ENCODE data around the gene PTGDR. TPM values are rescaled to one million over a fixed set of nuclear protein-coding genes. Genes with fewer than 3 reads are reported as not detected.

Gene PTGDR
- total and polyA plus RNA-seq, 2 experiments from 2014 or later: 0.06 TPM; not detected in 1

DNA sequence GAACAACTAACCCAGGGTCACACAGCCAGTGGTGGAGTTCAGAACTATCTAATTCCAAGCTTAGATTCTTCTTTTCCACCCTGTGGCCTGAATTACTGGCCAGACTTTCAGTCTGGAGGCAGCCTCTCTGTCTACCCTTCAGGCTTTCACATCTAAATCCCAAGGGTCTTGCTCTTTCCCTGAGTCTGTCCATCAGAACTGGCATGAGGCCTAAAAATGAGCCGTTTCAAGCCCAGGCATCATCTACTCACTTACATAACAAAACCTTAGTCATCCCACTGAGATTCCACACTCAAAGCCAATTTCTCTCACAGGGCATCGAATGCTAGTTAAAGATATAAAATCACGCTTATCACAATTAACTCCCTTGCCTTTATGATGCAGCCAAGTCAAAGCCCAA lies 1.3 kb upstream of the PTGDR start (continued):
- TF ChIP-seq, protein P1, sequence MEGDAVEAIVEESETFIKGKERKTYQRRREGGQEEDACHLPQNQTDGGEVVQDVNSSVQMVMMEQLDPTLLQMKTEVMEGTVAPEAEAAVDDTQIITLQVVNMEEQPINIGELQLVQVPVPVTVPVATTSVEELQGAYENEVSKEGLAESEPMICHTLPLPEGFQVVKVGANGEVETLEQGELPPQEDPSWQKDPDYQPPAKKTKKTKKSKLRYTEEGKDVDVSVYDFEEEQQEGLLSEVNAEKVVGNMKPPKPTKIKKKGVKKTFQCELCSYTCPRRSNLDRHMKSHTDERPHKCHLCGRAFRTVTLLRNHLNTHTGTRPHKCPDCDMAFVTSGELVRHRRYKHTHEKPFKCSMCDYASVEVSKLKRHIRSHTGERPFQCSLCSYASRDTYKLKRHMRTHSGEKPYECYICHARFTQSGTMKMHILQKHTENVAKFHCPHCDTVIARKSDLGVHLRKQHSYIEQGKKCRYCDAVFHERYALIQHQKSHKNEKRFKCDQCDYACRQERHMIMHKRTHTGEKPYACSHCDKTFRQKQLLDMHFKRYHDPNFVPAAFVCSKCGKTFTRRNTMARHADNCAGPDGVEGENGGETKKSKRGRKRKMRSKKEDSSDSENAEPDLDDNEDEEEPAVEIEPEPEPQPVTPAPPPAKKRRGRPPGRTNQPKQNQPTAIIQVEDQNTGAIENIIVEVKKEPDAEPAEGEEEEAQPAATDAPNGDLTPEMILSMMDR (conservative IDR thresholded peaks at IDR 0.05; ENCODE audit: low read depth in 2 of 2): no peak
- no peak for TF ChIP-seq EZH2 (IDR thresholded peaks at IDR 0.05; ENCODE audit: low read depth, unreplicated experiment)

DNA sequence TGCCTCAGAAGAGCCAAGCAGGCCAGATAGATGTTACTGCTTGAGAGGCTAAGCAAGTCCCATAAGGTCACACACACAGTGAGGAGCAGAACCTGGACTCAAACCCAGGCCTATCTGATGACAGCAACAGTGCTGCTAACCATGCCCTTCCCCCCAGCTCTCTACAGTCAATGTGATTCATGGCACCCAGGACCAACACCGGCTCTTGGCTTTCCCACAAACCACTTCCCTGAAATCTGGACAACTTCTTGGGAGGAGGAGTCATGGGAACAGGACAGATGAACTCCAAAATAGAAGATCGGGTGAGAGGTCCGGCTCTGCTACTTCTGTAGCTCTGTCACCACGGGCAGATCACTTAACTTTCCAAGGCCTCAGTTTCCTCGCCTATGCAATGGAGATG lies 716 bp upstream of the PTGDR start:
- Histone ChIP-seq H3K27ac (ENCODE audit: low read depth) (no peak overlapping the region), H3K27me3 (ENCODE audit: insufficient read depth) (peaks cover 63% of the 10 kb centered on the region), H2AFZ (peak overlapping the region; percentile 99), H3K4me3 (peak overlapping the region; percentile 75), H3K9me2 (ENCODE audit: insufficient read depth) (no peaks in the 10 kb centered on the region), H4K20me1 (replicated peaks; ENCODE audit: insufficient read depth) (no peaks in the 10 kb centered on the region), H3K79me2 (replicated peaks; ENCODE audit: insufficient read depth) (no peaks in the 10 kb centered on the region), H3K4me2 (peak overlapping the region; percentile 94), H3K4me1 (ENCODE audit: insufficient read depth) (peaks cover 17% of the 10 kb centered on the region), H3K36me3 (ENCODE audit: insufficient read depth) (no peaks in the 10 kb centered on the region), H3F3A (replicated peaks; ENCODE audit: low read depth) (no peaks in the 10 kb centered on the region)
- no peak overlapping the region for H3K27ac Mint-ChIP-seq
- peaks cover 45% of the 10 kb centered on the region for H3K27me3 Mint-ChIP-seq (ENCODE audit: insufficient read depth, low read depth, poor library complexity)
- ATAC-seq: no peak
- H3K4me3 Mint-ChIP-seq: peak overlapping the region; percentile 86; the same call in 2 of the 3 replicates
- peaks cover 26% of the 10 kb centered on the region for H3K4me1 Mint-ChIP-seq
- no peak for DNase-seq (ENCODE audit: low spot score)
- no peaks in the 10 kb centered on the region; the same call in 2 of the 3 replicates for H3K36me3 Mint-ChIP-seq (ENCODE audit: low read depth)
- H3K9me3 Mint-ChIP-seq: no peaks in the 10 kb centered on the region
- TF ChIP-seq JUNB (IDR thresholded peaks at IDR 0.05; ENCODE audit: unreplicated experiment): no peak
- TF ChIP-seq POLR2AphosphoS5 (IDR thresholded peaks at IDR 0.05; ENCODE audit: low read depth): no peak
- TF ChIP-seq, protein P2, sequence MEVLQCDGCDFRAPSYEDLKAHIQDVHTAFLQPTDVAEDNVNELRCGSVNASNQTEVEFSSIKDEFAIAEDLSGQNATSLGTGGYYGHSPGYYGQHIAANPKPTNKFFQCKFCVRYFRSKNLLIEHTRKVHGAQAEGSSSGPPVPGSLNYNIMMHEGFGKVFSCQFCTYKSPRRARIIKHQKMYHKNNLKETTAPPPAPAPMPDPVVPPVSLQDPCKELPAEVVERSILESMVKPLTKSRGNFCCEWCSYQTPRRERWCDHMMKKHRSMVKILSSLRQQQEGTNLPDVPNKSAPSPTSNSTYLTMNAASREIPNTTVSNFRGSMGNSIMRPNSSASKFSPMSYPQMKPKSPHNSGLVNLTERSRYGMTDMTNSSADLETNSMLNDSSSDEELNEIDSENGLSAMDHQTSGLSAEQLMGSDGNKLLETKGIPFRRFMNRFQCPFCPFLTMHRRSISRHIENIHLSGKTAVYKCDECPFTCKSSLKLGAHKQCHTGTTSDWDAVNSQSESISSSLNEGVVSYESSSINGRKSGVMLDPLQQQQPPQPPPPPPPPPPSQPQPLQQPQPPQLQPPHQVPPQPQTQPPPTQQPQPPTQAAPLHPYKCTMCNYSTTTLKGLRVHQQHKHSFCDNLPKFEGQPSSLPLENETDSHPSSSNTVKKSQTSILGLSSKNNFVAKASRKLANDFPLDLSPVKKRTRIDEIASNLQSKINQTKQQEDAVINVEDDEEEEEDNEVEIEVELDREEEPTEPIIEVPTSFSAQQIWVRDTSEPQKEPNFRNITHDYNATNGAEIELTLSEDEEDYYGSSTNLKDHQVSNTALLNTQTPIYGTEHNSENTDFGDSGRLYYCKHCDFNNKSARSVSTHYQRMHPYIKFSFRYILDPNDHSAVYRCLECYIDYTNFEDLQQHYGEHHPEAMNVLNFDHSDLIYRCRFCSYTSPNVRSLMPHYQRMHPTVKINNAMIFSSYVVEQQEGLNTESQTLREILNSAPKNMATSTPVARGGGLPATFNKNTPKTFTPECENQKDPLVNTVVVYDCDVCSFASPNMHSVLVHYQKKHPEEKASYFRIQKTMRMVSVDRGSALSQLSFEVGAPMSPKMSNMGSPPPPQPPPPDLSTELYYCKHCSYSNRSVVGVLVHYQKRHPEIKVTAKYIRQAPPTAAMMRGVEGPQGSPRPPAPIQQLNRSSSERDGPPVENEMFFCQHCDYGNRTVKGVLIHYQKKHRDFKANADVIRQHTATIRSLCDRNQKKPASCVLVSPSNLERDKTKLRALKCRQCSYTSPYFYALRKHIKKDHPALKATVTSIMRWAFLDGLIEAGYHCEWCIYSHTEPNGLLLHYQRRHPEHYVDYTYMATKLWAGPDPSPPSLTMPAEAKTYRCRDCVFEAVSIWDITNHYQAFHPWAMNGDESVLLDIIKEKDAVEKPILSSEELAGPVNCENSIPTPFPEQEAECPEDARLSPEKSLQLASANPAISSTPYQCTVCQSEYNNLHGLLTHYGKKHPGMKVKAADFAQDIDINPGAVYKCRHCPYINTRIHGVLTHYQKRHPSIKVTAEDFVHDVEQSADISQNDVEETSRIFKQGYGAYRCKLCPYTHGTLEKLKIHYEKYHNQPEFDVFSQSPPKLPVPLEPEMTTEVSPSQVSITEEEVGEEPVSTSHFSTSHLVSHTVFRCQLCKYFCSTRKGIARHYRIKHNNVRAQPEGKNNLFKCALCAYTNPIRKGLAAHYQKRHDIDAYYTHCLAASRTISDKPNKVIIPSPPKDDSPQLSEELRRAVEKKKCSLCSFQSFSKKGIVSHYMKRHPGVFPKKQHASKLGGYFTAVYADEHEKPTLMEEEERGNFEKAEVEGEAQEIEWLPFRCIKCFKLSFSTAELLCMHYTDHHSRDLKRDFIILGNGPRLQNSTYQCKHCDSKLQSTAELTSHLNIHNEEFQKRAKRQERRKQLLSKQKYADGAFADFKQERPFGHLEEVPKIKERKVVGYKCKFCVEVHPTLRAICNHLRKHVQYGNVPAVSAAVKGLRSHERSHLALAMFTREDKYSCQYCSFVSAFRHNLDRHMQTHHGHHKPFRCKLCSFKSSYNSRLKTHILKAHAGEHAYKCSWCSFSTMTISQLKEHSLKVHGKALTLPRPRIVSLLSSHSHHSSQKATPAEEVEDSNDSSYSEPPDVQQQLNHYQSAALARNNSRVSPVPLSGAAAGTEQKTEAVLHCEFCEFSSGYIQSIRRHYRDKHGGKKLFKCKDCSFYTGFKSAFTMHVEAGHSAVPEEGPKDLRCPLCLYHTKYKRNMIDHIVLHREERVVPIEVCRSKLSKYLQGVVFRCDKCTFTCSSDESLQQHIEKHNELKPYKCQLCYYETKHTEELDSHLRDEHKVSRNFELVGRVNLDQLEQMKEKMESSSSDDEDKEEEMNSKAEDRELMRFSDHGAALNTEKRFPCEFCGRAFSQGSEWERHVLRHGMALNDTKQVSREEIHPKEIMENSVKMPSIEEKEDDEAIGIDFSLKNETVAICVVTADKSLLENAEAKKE (CRISPR knock-in tag; IDR thresholded peaks at IDR 0.05): no peak
- TF ChIP-seq CREB1 (CRISPR knock-in tag; IDR thresholded peaks at IDR 0.05; ENCODE audit: low read depth): no peak
- TF ChIP-seq, protein P3, sequence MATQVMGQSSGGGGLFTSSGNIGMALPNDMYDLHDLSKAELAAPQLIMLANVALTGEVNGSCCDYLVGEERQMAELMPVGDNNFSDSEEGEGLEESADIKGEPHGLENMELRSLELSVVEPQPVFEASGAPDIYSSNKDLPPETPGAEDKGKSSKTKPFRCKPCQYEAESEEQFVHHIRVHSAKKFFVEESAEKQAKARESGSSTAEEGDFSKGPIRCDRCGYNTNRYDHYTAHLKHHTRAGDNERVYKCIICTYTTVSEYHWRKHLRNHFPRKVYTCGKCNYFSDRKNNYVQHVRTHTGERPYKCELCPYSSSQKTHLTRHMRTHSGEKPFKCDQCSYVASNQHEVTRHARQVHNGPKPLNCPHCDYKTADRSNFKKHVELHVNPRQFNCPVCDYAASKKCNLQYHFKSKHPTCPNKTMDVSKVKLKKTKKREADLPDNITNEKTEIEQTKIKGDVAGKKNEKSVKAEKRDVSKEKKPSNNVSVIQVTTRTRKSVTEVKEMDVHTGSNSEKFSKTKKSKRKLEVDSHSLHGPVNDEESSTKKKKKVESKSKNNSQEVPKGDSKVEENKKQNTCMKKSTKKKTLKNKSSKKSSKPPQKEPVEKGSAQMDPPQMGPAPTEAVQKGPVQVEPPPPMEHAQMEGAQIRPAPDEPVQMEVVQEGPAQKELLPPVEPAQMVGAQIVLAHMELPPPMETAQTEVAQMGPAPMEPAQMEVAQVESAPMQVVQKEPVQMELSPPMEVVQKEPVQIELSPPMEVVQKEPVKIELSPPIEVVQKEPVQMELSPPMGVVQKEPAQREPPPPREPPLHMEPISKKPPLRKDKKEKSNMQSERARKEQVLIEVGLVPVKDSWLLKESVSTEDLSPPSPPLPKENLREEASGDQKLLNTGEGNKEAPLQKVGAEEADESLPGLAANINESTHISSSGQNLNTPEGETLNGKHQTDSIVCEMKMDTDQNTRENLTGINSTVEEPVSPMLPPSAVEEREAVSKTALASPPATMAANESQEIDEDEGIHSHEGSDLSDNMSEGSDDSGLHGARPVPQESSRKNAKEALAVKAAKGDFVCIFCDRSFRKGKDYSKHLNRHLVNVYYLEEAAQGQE (IDR thresholded peaks at IDR 0.05; ENCODE audit: unreplicated experiment): no peak
- TF ChIP-seq NANOG (IDR thresholded peaks at IDR 0.05; ENCODE audit: borderline replicate concordance): no peak
- TF ChIP-seq STAT1 (IDR thresholded peaks at IDR 0.05; ENCODE audit: unreplicated experiment): no peak
- TF ChIP-seq ZNF331 (CRISPR knock-in tag; IDR thresholded peaks at IDR 0.05; ENCODE audit: low read depth): no peak
- no peak for TF ChIP-seq EZH2 (IDR thresholded peaks at IDR 0.05; ENCODE audit: low read depth, unreplicated experiment)
- TF ChIP-seq, protein P4, sequence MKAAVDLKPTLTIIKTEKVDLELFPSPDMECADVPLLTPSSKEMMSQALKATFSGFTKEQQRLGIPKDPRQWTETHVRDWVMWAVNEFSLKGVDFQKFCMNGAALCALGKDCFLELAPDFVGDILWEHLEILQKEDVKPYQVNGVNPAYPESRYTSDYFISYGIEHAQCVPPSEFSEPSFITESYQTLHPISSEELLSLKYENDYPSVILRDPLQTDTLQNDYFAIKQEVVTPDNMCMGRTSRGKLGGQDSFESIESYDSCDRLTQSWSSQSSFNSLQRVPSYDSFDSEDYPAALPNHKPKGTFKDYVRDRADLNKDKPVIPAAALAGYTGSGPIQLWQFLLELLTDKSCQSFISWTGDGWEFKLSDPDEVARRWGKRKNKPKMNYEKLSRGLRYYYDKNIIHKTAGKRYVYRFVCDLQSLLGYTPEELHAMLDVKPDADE (IDR thresholded peaks at IDR 0.05): no peak

Measured in GM23338 (cell line).